ENCODE data around the gene POLE. TPM values are rescaled to one million over a fixed set of nuclear protein-coding genes. Genes with fewer than 3 reads are reported as not detected.
A peak's percentile ranks its signal among the peaks of the same experiment; 100 is the strongest.

POLE gene
- total RNA-seq = 10 to 100 TPM in 3 of 4 donors, 1 to 10 TPM in 1; 7.2 to 63.8 (median 23.3) TPM

GRCh38 chr12:132687211-132688164, at the start of gene POLE, which contains the start of gene PXMP2:
Gene POLE (minus strand): TSS chr12:132687342. CDS start chr12:132687315, 27 bp downstream.
Gene PXMP2 (plus strand): TSS chr12:132687587. CDS start chr12:132687671, 84 bp downstream.
- Histone ChIP-seq H3K4me3 (peak within 1 kb of the TSS; percentile 62 to 98), H3K4me1 (peaks cover 0 to 27% (median 8%) of the 10 kb centered on the region in 3 donors), H3K9me3 (no peaks in the 10 kb centered on the region), H3K36me3 (peaks cover 0 to 19% of the 10 kb centered on the region in 2 donors), H3K27ac (peak within 1 kb of the TSS; percentile 15 to 90 (median 80)), H3K27me3 (no peaks in the 10 kb centered on the region)
- no CpG with 5 or more reads among the region's 134 CpGs for WGBS, 2 donors (ENCODE audit: low coverage in 1 of 2)
- TF ChIP-seq CTCF (IDR thresholded peaks at IDR 0.05) (peak in 3 of 4 experiments; percentile 15 to 47 (median 41)), POLR2AphosphoS5 (IDR thresholded peaks at IDR 0.05) (peak; percentile 68), EP300 (IDR thresholded peaks at IDR 0.05) (no peak), POLR2A (IDR thresholded peaks at IDR 0.05) (peak; percentile 58 to 75)
- ATAC-seq = peak; percentile 98

- H3K27ac ChIP-seq = no peak overlapping the region
- peaks cover 0 to 100% of the 10 kb centered on the region in 2 donors for H3K36me3 ChIP-seq
- WGBS, 2 donors (ENCODE audit: low coverage in 1 of 2) = 76% methylated on average over 3 of the region's 15 CpGs; no CpG with 5 or more reads in 1 of the 2 donors
- H3K4me1 ChIP-seq = no peaks in the 10 kb centered on the region
- no peaks in the 10 kb centered on the region for H3K9me3 ChIP-seq
- no peaks in the 10 kb centered on the region for H3K27me3 ChIP-seq
- no peak overlapping the region for H3K4me3 ChIP-seq
- no peak for TF ChIP-seq POLR2AphosphoS5 (IDR thresholded peaks at IDR 0.05)
- TF ChIP-seq CTCF (IDR thresholded peaks at IDR 0.05) = no peak
- TF ChIP-seq POLR2A (IDR thresholded peaks at IDR 0.05) = no peak
- TF ChIP-seq EP300 (IDR thresholded peaks at IDR 0.05) = no peak
- ATAC-seq = no peak
Observed at GRCh38 chr12:132736913-132737312, 49.8 kb upstream of the POLE start.

GRCh38 chr12:132736378-132736777, 49.2 kb upstream of the POLE start:
- no peak overlapping the region for H3K27ac ChIP-seq
- TF ChIP-seq POLR2A (IDR thresholded peaks at IDR 0.05) (no peak), EP300 (IDR thresholded peaks at IDR 0.05) (no peak), CTCF (IDR thresholded peaks at IDR 0.05) (no peak), POLR2AphosphoS5 (IDR thresholded peaks at IDR 0.05) (no peak)
- no peak for ATAC-seq
- peaks cover 0 to 100% of the 10 kb centered on the region in 2 donors for H3K36me3 ChIP-seq
- H3K9me3 ChIP-seq = no peaks in the 10 kb centered on the region
- H3K4me1 ChIP-seq = no peaks in the 10 kb centered on the region
- H3K27me3 ChIP-seq = no peaks in the 10 kb centered on the region
- H3K4me3 ChIP-seq = no peak overlapping the region
- WGBS, 2 donors (ENCODE audit: low coverage in 1 of 2) = 92 to 93% methylated on average over 5 to 6 of the region's 12 CpGs

GRCh38 chr12:132735496-132735895, 48.4 kb upstream of the POLE start:
- TF ChIP-seq CTCF (IDR thresholded peaks at IDR 0.05) (no peak), EP300 (IDR thresholded peaks at IDR 0.05) (no peak), POLR2A (IDR thresholded peaks at IDR 0.05) (no peak), POLR2AphosphoS5 (IDR thresholded peaks at IDR 0.05) (no peak)
- H3K27ac ChIP-seq = no peak overlapping the region
- 84 to 92% methylated on average over 4 to 7 of the region's 20 CpGs for WGBS, 2 donors (ENCODE audit: low coverage in 1 of 2)
- H3K36me3 ChIP-seq = peaks cover 0 to 100% of the 10 kb centered on the region in 2 donors
- no peak for ATAC-seq
- no peak overlapping the region for H3K4me3 ChIP-seq
- no peaks in the 10 kb centered on the region for H3K9me3 ChIP-seq
- no peaks in the 10 kb centered on the region for H3K27me3 ChIP-seq
- H3K4me1 ChIP-seq = no peaks in the 10 kb centered on the region

All from gastroesophageal sphincter (tissue), 4 donors.